Kidney (tissue), 14 donors: ENCODE measurements around the gene SYP. TPM values are rescaled to one million over a fixed set of nuclear protein-coding genes. Genes with fewer than 3 reads are reported as not detected.
A peak's percentile ranks its signal among the peaks of the same experiment; 100 is the strongest.

Source experiments
- DNase-seq, 5 donors: peaks; one replicate each; pipeline ENCODE4 v3.0.0-alpha.2; 2013 to 2020
- FAIRE-seq: peaks from 2 replicates; lab custom pipeline; 2012; peaks lifted over from hg19 to GRCh38; lab: Jason Lieb, UNC
- H3K27ac ChIP-seq, 2 donors: one replicate each; pipeline ENCODE4 v1.7.0; 2013; ENCODE audit warnings: low read depth in 2 of 2, low read length in 2 of 2, inconsistent platforms in 1 of 2
- H3K27me3 ChIP-seq: one replicate; pipeline ENCODE4 v1.7.1; 2013; ENCODE audit warnings: low read length, inconsistent platforms; ENCODE audit not compliant: control insufficient read depth, insufficient read depth
- H3K36me3 ChIP-seq, 3 donors: one replicate each; pipeline versions ENCODE4 v1.7.0 to v1.7.1; 2013; ENCODE audit warnings: low read length in 3 of 3, control low read depth in 1 of 3, inconsistent platforms in 1 of 3; ENCODE audit not compliant: insufficient read depth in 3 of 3, control insufficient read depth in 2 of 3
- H3K4me1 ChIP-seq, 3 donors: one replicate each; pipeline versions ENCODE4 v1.7.0 to v1.7.1; 2013; ENCODE audit warnings: low read length in 3 of 3, inconsistent platforms in 1 of 3, low read depth in 1 of 3; ENCODE audit not compliant: control insufficient read depth in 2 of 3, insufficient read depth in 2 of 3
- H3K4me3 ChIP-seq, 3 donors: one replicate each; pipeline versions ENCODE4 v1.7.0 to v1.8.1; 2013; ENCODE audit warnings: low read length in 3 of 3, control low read depth in 1 of 3, inconsistent platforms in 1 of 3
- H3K9ac ChIP-seq, 3 donors: one replicate each; pipeline versions ENCODE4 v1.7.0 to v1.7.1; 2013; ENCODE audit warnings: low read length in 3 of 3, control low read depth in 1 of 3, inconsistent platforms in 1 of 3
- H3K9me3 ChIP-seq, 3 donors: one replicate each; pipeline versions ENCODE4 v1.7.0 to v1.7.1; 2013; ENCODE audit warnings: low read length in 3 of 3, control low read depth in 1 of 3, inconsistent platforms in 1 of 3; ENCODE audit not compliant: control insufficient read depth in 2 of 3, insufficient read depth in 1 of 3
- intact Hi-C: fragments of 100-400 bp; cut with DNase I; formaldehyde crosslinking; loops from one replicate; pipeline ENCODE4 v1.11.1; 2022
- polyA plus RNA-seq: library from polyadenylated mRNA; stranded (reverse); fragments of 350-450 nt; fragmentation: Illumina TruSeq; extraction: RNeasy Lipid Tissue Mini Kit (QIAGEN cat#74804); gene quantifications from one replicate; pipeline ENCODE4 v1.2.3, GENCODE V29; 2014; ENCODE audit warnings: low read depth, low replicate concordance; ENCODE audit not compliant: insufficient read depth
- total RNA-seq: library from RNA; stranded (reverse); fragmentation: NEBNext Ultra II Directional; extraction: Animal tissue kit (Norgen Biotek cat#: 25700); gene quantifications from one replicate; pipeline ENCODE4 v1.2.1, GENCODE V29; 2021
- TF ChIP-seq, protein P1 (sequence below): IDR thresholded peaks from 3 replicates; pipeline ENCODE4 v1.5.1; 2012; ENCODE audit warnings: mild to moderate bottlenecking, moderate library complexity, borderline replicate concordance; ENCODE audit not compliant: insufficient read depth; ENCODE audit errors: extremely low read depth
- donor health status: control.
- donor health status: control.
- donor health status: control.
- donor health status: control.
- donor health status: control.
- donor health status: DM: yes; HTN: yes; CAD: no.
- donor health status: Normal renal cell carcinoma (clear cell type).

The SYP gene
- total and polyA plus RNA-seq, 2 donors from 2014 or later, result 4.0 to 7.2 TPM

DNA sequence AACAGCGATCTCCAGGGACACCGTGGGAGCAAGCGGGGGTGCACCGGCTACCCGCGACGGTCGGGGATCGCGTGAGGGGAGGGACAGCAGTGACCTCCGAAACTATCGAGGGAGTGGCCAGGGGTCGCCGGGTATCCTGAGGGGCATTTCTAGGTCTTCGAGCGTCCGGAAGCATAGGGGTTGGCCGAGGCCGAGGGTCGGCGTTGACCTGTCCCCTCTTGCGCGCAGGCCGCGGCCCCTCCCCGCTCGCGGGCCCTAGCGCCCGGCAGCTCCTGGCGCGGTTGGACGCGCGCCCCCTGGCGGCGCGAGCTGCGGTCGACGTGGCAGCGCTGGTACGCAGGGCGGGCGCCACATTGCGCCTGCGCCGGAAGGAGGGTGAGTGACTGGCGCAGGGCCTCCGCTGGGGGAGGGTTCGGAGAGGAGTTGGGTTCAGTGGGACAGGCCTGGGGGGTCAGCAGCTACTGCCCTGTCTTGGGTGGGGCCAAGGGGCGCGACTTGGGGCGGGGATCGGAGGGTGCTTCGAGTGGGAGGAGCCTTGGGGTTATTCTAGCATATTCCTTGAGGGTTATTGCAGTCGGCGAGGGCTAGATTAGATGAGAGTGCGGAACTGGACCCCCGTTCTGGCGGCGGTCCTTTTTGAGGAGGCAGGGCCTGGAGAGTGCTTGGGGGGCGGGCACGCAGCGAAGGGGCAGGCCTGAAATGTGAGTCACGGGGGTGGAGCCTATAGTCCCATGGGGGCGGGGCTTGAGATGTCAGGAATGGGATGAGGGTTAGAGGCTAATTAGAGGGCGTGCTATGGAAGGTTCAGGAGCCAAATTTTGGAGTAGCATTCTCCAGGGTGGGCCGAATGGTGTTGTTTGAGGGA lies 36.2 kb downstream of the SYP start:
- intact Hi-C loops, result no loop called here
- H3K36me3 ChIP-seq, result no peaks in the 10 kb centered on the region
- FAIRE-seq, result no peak
- H3K9me3 ChIP-seq, result no peaks in the 10 kb centered on the region
- H3K9ac ChIP-seq, result peak overlapping the region in 1 of 3 donors; percentile 73
- H3K27ac ChIP-seq, result peak overlapping the region; percentile 94 to 95
- H3K27me3 ChIP-seq, result no peaks in the 10 kb centered on the region
- TF ChIP-seq, protein P1, sequence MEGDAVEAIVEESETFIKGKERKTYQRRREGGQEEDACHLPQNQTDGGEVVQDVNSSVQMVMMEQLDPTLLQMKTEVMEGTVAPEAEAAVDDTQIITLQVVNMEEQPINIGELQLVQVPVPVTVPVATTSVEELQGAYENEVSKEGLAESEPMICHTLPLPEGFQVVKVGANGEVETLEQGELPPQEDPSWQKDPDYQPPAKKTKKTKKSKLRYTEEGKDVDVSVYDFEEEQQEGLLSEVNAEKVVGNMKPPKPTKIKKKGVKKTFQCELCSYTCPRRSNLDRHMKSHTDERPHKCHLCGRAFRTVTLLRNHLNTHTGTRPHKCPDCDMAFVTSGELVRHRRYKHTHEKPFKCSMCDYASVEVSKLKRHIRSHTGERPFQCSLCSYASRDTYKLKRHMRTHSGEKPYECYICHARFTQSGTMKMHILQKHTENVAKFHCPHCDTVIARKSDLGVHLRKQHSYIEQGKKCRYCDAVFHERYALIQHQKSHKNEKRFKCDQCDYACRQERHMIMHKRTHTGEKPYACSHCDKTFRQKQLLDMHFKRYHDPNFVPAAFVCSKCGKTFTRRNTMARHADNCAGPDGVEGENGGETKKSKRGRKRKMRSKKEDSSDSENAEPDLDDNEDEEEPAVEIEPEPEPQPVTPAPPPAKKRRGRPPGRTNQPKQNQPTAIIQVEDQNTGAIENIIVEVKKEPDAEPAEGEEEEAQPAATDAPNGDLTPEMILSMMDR, result peak; percentile 64
- H3K4me3 ChIP-seq, result peak overlapping the region in 2 of 3 donors; percentile 20 to 60
- no peaks in the 10 kb centered on the region for H3K4me1 ChIP-seq
- peak; percentile 83 to 95 (median 92) for DNase-seq

DNA sequence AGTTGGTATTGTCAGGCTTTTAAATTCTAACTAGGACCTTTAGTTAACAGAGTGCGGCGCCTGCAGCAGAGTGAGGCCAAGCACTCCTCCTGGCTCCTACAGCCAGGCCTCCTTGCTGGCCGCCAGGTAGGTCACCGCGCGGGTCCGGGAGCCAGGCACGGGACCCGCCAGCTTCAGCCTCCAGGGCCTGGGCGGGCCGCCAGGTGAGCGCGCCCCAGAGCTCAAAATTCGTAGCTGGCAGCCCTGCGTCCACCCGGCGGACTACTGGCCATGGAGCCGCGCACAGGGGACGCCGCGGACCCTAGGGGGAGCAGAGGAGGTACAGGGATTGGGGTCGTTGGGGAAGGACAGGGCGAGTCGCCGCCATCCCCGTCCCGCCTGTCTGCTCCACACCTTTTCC lies 37.4 kb downstream of the SYP start, which contains the start of gene MAGIX:
TSS of gene MAGIX (plus strand) at position 139 of the 400 bp plus-strand sequence. CDS start at position 271, 132 bp downstream.
- Histone ChIP-seq H3K4me3 (peak within 1 kb of the TSS in 2 of 3 donors; percentile 20 to 60), H3K9me3 (no peaks in the 10 kb centered on the region), H3K36me3 (no peaks in the 10 kb centered on the region), H3K4me1 (no peaks in the 10 kb centered on the region), H3K27me3 (no peaks in the 10 kb centered on the region), H3K9ac (peak within 1 kb of the TSS in 1 of 3 donors; percentile 73), H3K27ac (peak within 1 kb of the TSS; percentile 57 to 95)
- intact Hi-C loops, result no loop called here
- DNase-seq (peak in 3 of 5 donors; percentile 3 to 22 (median 16)), FAIRE-seq (no peak)
- TF ChIP-seq, protein P1, result no peak

GRCh38 chrX:49161632-49162031 lies 38.4 kb downstream of the SYP start:
- no peak for FAIRE-seq
- H3K9ac ChIP-seq, result no peak overlapping the region
- no peak overlapping the region for H3K27ac ChIP-seq
- DNase-seq, result no peak
- intact Hi-C loops, result no loop called here
- H3K9me3 ChIP-seq, result no peaks in the 10 kb centered on the region
- TF ChIP-seq, protein P1, result no peak
- H3K4me1 ChIP-seq, result no peaks in the 10 kb centered on the region
- no peaks in the 10 kb centered on the region for H3K36me3 ChIP-seq
- no peak overlapping the region for H3K4me3 ChIP-seq
- no peaks in the 10 kb centered on the region for H3K27me3 ChIP-seq
